ENCODE data around the gene NRP1.

NRP1 gene

DNA sequence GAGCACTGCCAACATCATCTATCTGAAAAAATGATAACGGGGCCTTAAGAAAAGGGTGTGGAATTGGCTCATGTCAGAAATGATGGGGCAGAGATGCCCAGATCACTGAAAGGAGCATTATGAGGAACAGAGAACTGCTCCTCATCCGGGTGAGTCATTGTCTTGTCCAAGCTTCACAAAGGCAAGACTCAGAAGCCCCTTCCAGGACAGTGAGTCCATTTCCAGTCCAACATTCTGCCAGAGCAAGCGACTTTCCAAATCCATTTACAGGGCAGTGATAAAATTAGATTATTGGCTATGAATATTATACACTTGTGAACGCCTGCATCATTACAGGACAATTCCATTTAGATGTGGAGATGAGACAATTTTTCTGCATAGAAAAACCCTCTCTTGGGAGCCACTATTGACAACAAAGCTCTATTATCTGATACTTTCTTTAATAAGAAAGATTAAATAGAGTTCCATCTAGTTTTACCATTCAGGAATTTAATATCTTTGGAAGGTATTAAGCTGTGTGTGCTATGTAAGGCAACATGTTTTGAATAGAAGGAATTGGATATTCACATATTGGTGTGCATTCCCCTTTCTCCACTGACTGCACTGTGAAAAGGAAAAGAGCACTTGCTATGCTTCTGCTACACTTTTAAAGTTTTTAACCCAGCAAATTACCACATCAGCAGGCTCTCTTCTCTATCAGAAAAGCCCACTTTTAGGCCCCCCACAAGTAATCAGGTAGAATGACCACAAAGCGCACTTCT, 159.6 kb downstream of the NRP1 start:
- FAIRE-seq, result no peak

DNA sequence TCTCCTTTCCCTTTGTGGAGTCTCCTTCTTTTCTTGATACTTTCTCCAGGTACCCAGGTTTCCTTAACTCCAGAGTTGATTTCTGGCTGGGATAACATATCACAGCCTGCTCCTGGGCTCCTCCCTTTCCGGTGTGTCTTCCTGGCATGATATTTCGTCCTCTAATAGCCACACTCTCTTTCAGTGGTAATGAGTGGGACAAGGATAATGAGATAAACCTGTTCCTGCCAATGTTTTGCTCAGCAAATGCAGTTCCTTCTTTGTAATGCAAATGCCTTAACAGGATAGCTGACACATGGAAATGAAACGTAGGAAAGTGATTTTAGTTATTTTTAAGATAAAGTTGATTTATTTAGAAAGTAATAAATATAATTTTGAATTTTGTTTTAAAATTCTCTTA, 168.6 kb downstream of the NRP1 start:
- no peak for FAIRE-seq

DNA sequence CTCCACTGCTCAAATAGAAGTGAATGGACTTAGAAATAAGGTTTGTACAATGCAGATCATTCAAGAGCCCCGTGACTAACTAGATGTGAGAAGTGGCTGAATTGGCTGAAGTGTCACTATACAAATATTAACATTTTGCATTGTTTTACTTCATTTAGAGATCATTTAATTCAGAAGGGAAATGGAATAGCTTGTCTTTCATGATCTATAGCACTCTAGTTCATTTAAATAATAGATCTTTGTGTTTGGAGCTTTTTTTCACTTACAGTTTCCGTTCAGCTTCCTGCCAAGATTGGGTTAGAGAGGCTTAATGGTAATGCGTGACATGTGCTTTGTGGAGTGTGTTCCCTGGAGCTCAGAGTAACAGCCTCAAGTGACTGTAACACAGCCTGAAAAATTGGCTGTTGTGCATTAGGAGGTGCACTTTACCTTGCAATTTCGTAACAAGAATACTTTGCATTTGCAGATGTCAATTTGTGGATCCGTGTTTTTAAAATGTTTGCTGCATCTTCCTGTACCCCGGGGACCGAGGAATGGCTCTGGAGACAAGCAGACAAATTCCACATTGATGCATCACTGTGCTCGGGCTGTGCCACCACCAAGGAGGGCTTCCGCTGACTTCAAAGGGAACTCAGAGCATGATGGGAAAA, 170.3 kb downstream of the NRP1 start:
- no peak for FAIRE-seq

DNA sequence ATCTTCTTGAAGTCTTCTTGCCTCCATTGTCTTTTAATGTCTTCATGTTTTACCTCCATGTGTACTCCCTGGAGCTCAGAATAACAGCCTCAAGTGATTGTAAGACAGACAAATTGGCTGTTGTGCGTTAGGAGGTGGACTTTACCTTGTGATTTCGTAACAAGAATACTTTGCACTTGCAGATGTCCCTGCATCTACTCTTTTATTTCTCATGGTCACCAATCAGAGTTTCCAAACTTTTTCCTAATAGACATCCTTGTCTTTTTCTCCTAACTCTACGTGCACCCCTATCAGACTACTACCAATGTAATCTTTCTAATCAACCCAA, 172.3 kb downstream of the NRP1 start:
- no peak for FAIRE-seq

DNA sequence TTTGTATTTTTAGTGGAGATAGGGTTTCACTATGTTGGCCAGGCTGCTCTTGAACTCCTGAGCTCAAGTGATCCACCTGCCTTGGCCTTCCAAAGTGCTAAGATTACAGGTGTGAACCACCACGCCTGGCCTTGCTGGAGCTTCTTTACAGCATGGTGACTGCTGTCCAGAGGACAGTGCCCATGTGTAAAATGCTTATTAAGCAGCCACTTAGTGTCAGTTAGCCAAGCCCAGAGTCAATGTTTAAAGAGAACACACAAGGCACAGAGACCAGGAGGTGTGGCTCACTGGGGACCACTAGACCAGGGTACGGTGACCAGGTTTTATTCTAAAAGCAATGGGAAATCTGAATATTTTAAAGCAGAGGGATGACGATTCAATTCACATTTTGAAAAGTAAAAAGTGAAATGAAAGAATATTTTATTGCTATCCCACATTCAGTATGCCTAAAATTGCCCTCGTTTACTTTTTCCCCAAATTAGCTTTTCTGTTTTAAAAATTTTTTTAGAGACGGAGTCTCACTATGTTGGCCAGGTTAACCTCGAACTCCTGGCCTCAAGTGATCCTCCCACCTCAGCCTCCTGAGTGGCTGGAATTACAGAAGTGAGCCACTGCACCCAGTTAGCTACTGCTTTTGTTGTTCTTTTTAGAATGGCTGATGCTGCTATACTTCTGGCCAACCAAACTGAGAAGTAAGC, 172.8 kb downstream of the NRP1 start:
- no peak for FAIRE-seq

DNA sequence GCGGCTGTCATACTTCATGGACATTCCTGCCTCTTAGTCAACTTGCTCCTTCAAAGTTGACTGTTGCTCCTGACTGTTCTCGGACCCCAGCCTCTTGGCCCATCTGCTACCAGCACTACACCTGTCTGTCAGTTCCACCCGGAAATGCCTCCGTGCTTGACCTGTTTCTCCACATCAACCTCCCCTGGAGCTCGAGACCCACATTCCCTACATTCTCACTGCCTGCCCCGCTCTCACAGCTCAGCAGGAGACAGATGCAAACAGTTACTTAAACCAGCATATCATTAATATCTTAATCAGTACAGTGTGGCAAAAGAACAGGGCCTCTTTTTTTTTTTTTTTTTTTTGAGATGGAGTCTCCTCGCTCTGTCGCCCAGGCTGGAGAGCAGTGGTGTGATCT, 174.3 kb downstream of the NRP1 start:
- no peak for FAIRE-seq

DNA sequence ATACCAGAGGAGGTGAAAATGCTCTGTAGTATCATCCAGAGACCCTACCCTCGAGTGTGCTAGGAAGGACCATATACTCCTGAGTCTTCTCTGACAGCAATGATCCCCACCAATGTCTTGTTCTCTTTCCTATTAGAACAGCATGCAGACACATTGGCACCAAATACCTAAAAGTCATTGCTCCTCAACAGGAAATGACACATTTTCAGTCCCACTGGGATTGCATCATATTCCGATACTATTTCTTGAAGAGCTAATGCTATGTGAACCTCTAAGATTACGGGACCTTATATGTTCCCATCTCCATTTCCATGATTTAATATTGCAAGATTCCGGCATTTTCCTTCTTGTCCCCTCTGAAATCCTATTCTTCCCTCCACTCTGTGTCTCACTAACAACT, 177.4 kb downstream of the NRP1 start:
- no peak for FAIRE-seq

DNA sequence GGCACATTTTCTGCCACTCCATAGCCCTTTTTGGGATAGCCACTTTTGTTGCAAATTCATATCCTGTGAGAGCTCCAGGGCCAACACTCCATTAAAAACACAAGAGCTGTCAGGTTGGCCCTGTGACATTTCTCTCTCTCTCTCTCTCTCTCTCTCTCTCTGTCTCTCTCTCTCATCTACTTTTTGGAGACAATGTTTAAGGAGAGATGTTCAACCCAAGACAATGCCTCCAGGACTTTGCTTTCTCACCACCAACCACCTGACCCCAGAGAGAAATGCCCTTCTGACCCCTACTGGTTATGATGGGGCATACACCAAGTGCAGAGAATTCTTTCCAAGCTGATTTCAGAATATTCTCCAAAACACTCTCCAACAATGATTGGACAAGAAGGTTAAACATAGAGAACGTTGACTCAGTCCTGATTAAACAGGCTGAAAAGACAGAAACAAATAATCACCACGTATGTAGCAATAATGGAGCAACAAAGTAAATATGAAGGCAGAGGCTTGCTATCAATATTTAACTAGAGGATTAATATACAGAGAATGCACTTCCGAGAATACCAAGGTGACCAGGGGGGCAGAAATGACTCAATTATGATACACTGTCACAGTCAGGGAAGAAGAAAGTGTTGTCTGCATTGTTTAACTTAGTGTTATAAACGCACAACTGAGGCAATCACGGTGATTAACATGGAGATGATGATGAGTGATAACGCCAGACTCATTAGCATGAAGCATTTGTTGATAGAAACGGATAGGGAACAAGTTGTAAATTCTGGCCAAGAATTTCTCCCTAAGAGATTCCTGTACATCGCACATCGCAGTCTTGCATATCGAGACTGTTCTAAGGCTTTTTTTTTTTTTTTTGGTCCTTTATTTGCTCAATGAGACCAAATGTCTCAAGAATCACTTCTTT, 178.5 kb downstream of the NRP1 start:
- FAIRE-seq, result no peak

DNA sequence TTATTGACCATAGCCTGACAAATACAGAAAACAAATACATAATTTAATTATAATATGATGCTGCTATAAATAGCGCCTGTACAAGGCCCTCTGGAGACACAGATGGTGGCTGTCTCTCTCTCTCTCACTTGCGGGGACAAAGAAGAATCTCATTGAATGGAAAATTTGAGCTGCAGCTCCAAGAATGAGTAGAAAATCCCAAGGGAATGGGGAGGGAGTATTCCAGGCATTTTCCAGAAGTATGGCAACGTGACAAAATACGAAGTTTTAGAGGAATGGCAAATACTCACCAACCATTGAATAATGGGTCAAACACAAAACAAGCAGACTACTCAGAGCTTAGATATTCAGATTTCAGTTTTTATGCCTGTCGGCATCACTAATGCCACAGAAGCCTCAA, 179.9 kb downstream of the NRP1 start:
- FAIRE-seq, result no peak

DNA sequence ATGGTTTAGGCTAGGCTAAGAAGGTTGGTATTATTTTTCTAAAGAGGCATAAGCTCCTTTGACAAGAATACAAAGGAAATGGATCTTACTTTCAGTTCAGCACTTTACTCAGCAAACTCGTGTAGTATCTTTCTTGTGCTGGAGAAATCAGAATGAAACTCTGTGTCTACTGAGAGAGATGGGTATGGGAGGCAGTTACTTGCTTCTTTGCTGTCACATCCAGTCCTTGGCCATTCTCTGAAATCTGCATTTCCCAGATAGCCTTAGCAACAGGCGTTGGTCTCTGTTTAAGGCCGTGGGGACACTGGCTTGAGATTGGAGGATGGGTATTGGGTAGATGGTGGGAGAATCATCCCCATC, 180.5 kb downstream of the NRP1 start:
- no peak for FAIRE-seq

DNA sequence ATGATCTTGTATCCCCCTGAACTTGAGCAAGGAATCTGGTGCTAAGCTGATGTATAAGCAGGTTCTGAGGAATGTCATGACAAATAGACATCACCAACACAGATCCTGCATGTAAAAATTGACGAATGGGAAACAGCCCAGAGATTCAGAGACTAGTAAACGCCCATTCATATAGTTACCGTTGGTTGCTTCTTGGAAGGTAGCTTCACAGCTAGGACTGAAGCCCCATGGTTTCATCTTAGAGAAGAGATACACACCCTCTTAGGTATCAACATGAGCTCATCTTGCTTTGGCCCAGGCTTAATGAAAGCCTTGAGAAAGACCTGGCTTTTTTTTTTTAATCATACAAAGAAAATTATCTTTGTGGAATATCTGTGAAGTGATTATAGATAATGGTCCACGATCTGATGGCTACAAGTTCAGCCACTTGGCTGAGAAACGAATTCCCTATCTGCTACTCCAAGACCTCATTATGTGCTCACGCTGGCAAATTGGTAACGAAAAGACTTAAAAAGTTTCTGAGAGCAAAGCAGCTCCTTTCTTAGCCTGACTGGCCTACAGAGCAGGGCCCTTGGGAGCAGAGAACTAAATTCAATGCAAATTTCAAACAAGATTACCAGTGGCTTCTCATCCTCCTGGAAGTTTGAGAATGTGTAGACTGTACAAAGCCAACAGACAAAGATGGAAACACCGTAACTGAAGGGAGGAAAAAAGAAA, 181.1 kb downstream of the NRP1 start:
- no peak for FAIRE-seq

DNA sequence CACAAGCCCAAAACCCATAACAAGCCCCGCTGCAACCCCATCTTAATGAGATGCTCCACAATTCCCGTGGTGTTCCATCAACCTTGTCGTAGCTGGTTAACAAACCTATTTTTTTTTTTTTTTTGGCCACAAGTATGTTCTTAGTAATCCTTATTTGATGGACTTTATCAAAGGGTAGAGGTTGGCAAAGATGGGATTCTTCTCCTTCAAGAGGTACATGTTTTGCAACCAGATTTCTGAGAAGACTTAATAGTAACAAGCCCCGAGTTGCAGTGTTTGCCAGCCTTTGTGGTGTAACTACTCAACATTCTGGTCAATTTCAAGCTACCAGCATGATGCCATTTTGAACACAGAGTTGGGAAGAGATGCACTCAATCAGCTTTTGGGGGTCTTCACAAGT, 181.7 kb downstream of the NRP1 start:
- FAIRE-seq, result no peak

DNA sequence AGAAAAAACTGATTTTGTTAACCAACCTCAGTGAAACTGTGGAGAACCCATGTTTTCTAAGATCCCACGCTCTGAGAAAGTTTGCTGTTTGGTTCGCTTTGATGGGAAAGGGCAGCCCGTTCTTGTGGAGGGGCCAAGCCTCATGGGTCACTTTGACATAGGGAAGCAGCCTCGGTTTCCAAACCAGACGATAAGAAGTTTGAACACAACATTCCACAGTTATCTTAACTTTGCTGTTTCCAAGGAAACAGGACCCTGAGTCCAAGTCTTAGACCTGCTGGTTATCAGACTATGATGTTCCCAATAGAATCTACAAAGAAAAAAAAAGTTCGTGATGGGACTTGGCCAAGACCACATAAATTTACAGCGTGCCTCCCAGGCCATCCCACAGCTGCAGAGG, 182.3 kb downstream of the NRP1 start:
- no peak for FAIRE-seq

DNA sequence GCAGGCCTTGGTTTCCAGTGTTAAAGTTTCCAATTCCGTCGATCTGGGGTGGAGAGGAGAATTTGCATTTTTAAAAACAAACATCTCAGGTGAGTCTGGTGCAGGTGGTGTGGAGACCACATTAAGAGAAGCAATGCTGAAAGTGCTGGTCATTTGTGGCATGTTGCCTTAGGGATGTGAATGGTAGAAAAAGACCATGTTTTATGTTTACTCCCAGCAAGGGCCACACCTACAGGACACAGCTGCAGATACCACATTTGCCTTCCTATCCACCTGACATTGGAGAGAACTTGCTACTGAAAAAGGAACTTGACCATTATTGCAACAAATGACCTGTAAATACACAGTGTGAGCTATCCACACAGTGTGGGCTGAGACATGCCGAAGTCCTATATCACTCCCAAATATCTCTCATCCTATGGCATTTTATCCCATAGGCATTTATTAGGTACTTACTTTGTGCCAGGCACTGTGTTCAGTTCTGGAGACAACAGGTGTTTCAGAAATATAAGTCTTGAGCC, 183.1 kb downstream of the NRP1 start:
- FAIRE-seq, result no peak

DNA sequence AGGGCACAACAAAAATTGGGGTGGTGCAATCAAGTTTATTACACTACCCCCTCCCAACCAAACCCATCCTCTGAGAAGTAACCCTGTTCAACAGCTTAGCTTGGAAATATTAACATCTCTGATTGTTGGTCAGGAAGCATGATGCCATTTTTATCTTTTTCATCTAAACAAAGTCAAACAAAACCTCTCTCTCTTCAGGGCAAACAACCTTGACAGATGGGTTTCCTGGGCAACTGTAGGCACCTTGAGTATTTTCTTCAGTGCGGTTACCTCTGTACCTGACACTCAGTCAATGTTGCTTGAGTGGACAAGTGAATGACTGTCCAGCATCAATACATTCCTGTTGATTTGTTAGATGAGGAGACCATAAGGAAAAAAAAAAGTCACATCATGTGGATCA, 183.6 kb downstream of the NRP1 start:
- no peak for FAIRE-seq

DNA sequence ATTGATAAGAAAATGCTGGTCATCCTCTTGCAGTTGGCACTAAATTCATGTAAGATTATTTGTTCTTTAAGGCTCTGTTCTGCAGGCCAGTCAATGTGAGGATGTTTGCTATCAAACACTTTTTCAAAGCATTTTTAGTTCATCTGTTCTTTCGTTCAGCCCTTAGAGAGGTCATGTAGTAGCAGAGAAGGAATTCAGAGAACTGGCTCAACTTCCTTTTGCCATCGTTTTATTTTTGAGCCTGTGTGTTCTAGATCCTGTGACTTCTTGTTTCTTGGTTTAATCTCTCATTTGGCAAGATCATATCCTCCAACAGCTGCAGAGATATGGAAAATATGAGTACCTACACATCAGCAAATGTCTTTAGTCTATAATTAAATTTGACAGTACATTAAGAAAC, 184.3 kb downstream of the NRP1 start:
- no peak for FAIRE-seq

DNA sequence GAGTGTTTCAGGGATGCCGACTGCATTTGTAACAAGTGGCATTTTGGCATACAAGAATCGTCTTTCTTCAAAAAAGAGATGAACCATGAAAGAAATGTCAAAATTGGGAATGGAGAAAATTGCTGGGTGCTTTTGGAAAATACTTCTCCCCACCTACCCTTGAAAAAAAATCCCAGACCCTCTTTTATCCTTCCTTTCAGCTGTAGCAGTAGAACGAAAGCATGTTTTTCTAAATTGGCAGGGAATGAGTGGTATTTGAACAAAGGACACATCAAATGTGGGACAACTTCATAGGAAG, 187.5 kb downstream of the NRP1 start:
- no peak for FAIRE-seq

DNA sequence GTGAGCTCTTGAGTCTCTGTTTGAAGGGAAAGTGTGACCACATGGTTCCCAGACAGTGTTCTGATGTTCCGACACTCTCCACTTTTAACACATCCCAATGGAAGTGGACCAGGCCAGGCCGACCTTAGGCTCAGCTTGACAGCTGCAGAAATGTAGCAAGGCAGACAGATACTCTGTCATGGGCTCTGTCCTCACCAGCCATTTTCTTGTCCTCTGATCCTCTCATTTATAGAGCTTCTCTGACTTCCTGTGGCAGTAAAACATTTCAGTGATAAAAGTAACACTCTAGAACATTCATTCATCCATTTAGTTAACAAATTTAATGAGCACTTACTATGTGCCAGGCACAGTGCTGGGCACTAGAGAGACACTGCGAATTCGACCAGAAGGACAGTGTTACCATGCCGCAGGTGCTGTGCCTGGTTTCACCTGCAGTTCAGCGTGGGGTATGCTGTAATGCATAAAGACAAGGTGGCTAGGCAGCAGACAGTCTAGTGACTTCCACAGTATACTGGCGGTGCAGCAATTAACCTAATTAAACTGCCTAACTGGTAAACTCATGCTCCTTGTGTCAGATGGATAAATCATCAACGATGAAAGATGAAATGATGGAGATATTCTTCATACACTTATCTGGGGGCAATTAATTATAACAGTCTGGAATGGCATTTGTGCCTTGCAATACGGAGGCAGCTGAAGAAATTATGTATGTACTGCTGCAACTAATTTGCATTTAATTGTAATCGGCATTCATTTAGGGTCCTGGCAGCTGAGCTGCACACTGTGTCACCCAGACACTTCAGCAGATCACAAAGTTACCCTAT, 188.1 kb downstream of the NRP1 start:
- no peak for FAIRE-seq

DNA sequence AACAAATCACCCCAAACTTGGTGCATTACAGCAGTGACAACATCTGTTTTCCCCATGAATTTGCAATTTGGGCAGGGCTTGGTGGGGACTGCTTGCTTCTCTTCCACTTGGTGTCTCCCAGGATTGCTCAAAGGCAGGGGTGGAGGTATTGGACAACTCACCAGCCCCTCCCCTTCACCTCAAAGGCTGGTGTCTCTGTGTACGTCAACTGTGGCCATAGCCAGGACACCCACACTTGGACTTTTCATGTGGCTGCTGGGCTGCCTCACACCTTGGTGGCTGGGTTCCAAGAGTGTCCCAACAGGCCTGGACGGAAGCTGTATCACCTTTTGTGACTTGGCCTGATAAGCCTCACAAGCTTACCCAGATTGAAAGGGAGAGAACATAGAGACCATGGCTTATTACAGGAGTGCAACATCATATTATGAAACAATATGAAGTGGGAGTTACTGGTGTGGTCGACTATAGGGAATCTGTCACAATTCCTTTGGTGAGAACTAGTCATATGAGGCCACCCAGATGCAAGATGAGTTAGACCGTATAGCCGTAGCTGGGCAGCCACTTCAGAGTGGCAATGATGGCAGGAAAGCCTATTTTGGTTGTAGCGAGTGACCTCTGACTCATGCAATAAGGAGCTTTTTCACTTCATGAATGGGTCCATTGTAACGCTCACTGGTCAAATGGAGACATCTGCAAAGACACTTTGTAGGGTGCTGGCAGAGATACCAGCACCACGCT, 188.8 kb downstream of the NRP1 start:
- FAIRE-seq, result no peak

DNA sequence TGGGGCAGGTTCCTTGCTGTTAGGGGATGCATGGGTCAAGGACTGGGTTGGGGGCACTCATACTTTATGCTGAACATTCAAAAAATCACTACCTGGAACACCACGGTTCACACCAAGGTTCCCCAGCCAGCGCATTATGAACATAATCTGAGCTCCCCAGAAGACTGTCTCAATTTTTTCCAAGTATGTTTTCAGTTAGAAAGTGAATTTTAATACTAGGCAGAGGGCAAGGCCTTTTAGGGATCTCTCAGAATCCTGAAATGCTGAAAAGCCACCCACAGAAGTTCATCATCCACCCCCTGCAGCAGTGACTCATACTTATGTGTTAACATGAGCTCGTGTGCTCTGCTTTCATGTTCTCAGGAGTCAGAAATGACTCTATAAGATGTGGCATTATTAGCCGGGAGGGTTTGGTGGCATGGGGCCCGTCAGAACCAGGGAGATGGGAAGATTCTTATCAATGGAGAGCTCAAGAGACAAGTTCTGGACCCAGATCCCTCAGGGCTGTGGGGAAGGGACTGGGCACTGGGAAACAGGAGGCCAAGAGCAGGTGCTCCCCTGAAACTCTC, 191.2 kb downstream of the NRP1 start:
- FAIRE-seq, result no peak

DNA sequence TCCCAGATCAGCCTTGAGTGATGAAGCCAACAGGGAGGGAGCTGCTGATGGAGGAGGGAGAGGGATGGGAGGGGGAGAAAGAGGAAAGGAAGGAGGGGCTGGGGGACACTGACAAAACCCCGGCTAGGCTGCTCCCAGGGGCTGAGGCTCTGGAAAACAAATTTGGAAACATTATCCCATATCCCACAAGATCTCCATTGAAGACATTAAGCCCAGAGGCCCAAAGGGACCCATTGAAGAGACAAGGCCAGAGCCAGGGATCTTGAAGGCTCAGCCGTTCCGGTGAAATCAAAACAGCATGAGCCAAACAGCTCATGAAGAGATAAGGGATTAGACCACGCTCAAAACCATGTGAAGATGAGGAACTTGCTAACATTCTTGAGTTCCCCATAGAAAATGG, 192.2 kb downstream of the NRP1 start:
- FAIRE-seq, result no peak
